Transverse colon (tissue), 4 donors: Measurements from ENCODE around the gene KRTAP10-2.

ENCODE experiments used
- EP300 ChIP-seq: sonication (generic); formaldehyde crosslinking; IDR thresholded peaks from one replicate; pipeline ENCODE4 v1.6.1; 2017; ENCODE audit warnings: antibody characterized with exemption, low read depth
- POLR2A ChIP-seq: fragments of 450-650 bp; IDR thresholded peaks from one replicate; pipeline ENCODE4 v1.6.1; 2016; ENCODE audit warnings: antibody characterized with exemption, mild to moderate bottlenecking, moderate library complexity
- POLR2AphosphoS5 ChIP-seq, 3 donors: sonication (generic); formaldehyde crosslinking; IDR thresholded peaks; one replicate each; pipeline ENCODE4 v1.6.1; 2016; ENCODE audit warnings: antibody characterized with exemption in 3 of 3
- TF ChIP-seq, protein P1 (sequence below), 5 experiments: fragments of 200-600 bp in 3 of 5; fragments of 450-650 bp in 2 of 5; sonication (generic) in 3 of 5; IDR thresholded peaks; 1 replicate in 2 of 5; 2 replicates in 3 of 5; pipeline ENCODE4 v1.5.1; 2016 to 2017; ENCODE audit warnings: antibody characterized with exemption in 5 of 5, inconsistent platforms in 3 of 5, mild to moderate bottlenecking in 2 of 5, moderate library complexity in 1 of 5

DNA sequence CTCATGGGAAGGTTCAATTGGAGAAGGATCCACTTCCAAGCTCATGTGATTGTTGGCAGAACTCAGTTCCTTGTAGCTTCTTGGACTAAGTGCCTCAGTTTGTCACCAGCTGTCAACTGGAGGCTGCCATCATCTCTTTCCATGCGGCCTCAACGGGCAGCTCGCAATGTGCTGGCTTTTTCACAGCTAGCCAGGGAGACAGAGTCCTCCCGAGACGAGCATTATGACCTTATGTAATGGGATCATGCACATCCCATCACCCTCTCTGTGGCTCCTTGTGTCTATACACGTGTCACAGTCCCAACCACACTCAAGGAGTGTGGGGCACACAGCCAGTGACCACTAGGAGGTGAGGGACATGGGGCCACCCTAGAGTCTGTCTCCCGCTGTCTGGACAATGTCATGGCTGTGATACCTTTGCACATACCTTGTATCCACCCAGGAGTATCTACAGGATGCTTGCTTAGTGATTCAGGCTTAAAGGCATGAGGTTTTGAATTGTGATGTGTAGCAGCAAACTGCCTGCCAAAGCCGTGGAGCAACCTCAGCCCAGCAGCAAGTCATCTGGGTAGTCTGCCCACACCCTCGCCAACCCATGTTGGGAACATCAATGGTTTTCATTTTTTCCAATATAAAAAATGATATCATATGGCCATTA is 44.9 kb upstream of the KRTAP10-2 start:
- TF ChIP-seq, protein P1, sequence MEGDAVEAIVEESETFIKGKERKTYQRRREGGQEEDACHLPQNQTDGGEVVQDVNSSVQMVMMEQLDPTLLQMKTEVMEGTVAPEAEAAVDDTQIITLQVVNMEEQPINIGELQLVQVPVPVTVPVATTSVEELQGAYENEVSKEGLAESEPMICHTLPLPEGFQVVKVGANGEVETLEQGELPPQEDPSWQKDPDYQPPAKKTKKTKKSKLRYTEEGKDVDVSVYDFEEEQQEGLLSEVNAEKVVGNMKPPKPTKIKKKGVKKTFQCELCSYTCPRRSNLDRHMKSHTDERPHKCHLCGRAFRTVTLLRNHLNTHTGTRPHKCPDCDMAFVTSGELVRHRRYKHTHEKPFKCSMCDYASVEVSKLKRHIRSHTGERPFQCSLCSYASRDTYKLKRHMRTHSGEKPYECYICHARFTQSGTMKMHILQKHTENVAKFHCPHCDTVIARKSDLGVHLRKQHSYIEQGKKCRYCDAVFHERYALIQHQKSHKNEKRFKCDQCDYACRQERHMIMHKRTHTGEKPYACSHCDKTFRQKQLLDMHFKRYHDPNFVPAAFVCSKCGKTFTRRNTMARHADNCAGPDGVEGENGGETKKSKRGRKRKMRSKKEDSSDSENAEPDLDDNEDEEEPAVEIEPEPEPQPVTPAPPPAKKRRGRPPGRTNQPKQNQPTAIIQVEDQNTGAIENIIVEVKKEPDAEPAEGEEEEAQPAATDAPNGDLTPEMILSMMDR (IDR thresholded peaks at IDR 0.05), result no peak
- TF ChIP-seq EP300 (no peak), POLR2AphosphoS5 (IDR thresholded peaks at IDR 0.05) (no peak), POLR2A (no peak)
